Stimulated activated effector memory CD8-positive, alpha-beta T cell treated with anti-CD3 and anti-CD28 coated beads, Interleukin-12 subunit alpha, Interleukin-12 subunit beta, amount 100 ng/mL, for 72 hours (primary cell): Measurements from ENCODE around the gene TOPBP1.

ENCODE experiments used
- ATAC-seq: fragments of 150-1000 bp; cut with Tn5 transposase; 2 replicates; pipeline ENCODE4 v1.10.0; 2021
- DNase-seq, 2 donors: peaks; one replicate each; pipeline ENCODE4 v3.0.0; 2021 to 2022; ENCODE audit warnings: low spot score in 2 of 2
- H3K27ac Mint-ChIP-seq: one replicate; pipeline ENCODE4 v1.8.0; 2022; ENCODE audit warnings: mild to moderate bottlenecking, mixed read lengths
- H3K36me3 Mint-ChIP-seq: one replicate; pipeline ENCODE4 v1.8.0; 2022; ENCODE audit warnings: mild to moderate bottlenecking, mixed read lengths
- H3K4me1 Mint-ChIP-seq: one replicate; pipeline ENCODE4 v1.8.0; 2022; ENCODE audit warnings: mixed read lengths
- H3K4me3 Mint-ChIP-seq: one replicate; pipeline ENCODE4 v1.8.0; 2022; ENCODE audit warnings: mild to moderate bottlenecking, mixed read lengths
- H3K9me3 Mint-ChIP-seq: one replicate; pipeline ENCODE4 v1.8.0; 2022; ENCODE audit warnings: mixed read lengths

Gene TOPBP1

DNA sequence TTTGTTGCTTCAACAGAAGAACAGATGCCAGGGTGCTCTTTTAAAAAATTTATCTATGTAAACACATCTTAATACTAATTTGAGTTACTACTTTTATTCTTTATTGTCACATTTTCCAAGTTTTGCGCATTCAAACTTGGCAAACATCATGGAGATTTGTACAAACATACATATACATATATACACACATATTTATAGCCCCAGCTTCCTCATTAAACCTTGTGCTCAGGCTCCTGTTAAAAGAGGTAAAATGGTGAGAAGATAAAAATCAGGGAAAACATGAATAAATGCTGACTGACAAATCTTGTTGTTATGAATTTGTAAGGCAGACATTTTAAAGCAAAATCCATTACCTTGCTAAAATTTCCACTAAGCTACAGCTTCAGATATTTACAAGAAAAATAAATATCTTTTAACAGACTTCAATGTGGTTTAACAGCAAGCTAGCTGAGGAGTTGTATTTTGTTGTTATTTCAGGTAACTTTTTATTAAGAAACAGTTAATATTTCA lies 61.1 kb downstream of the TOPBP1 start:
- ATAC-seq (no peak), DNase-seq (no peak)
- Mint-ChIP-seq H3K4me1 (peaks cover under 1% of the 10 kb centered on the region), H3K9me3 (no peaks in the 10 kb centered on the region), H3K27ac (no peak overlapping the region), H3K4me3 (no peak overlapping the region), H3K36me3 (peaks cover 69% of the 10 kb centered on the region)

DNA sequence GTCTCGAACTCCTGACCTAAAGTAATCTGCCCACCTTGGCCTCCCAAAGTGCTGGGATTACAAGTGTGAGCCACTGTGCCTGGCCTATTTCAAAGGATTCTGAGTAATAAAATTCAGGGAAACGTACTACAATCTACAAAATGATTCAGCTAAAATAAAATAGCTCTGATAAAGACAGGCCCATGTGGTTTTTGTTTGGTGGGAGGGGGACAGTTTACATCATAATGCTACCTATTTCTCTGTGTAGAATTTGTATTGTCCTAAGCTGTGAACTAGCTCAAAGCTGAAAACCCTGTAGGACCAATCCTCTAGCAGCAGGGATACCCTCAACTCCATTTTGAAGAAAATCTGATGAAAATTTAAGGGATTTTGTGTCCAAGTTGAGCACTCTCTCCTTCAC lies 62.5 kb downstream of the TOPBP1 start:
- Mint-ChIP-seq H3K9me3 (no peaks in the 10 kb centered on the region), H3K36me3 (peaks cover 55% of the 10 kb centered on the region), H3K4me1 (peaks cover 10% of the 10 kb centered on the region), H3K4me3 (no peak overlapping the region), H3K27ac (no peak overlapping the region)
- ATAC-seq, result no peak
- no peak for DNase-seq

GRCh38 chr3:133598405-133598804 lies 63.3 kb downstream of the TOPBP1 start:
- Mint-ChIP-seq H3K36me3 (peaks cover 46% of the 10 kb centered on the region), H3K9me3 (no peaks in the 10 kb centered on the region), H3K27ac (no peak overlapping the region), H3K4me1 (peaks cover 11% of the 10 kb centered on the region), H3K4me3 (no peak overlapping the region)
- no peak for DNase-seq
- no peak for ATAC-seq

GRCh38 chr3:133595341-133595740 lies 66.4 kb downstream of the TOPBP1 start:
- ATAC-seq (peak; percentile 92), DNase-seq (no peak)

DNA sequence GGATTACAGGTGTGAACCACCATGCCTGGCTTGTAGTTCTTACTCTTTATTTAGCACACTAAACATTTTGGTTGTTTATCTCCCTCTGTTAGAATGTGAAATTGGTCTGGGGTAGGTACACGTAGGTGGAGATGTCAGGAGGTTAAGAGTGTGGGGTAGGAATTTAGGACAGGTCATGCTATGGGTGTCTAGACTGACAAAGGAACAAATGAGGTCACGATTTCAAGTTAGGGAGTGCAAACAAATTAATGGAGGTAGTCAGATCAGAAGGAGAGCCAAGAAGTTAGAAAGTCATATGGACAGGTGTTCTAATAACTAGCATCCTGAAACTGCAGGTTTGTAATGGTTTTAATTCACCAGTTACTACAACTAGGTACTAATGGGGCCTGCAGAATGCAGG lies 68.5 kb downstream of the TOPBP1 start:
- peak overlapping the region; percentile 16 for H3K4me3 Mint-ChIP-seq
- DNase-seq (no peak), ATAC-seq (peak; percentile 12)
- peaks cover 36% of the 10 kb centered on the region for H3K4me1 Mint-ChIP-seq
- H3K36me3 Mint-ChIP-seq, result peaks cover 35% of the 10 kb centered on the region
- H3K9me3 Mint-ChIP-seq, result no peaks in the 10 kb centered on the region
- H3K27ac Mint-ChIP-seq, result peak overlapping the region; percentile 82

More at GRCh38 chr3:133595341-133595740, 66.4 kb downstream of the TOPBP1 start:
- Mint-ChIP-seq H3K27ac (peak overlapping the region; percentile 32), H3K4me3 (no peak overlapping the region), H3K9me3 (no peaks in the 10 kb centered on the region), H3K36me3 (peaks cover 29% of the 10 kb centered on the region), H3K4me1 (peaks cover 20% of the 10 kb centered on the region)

DNA sequence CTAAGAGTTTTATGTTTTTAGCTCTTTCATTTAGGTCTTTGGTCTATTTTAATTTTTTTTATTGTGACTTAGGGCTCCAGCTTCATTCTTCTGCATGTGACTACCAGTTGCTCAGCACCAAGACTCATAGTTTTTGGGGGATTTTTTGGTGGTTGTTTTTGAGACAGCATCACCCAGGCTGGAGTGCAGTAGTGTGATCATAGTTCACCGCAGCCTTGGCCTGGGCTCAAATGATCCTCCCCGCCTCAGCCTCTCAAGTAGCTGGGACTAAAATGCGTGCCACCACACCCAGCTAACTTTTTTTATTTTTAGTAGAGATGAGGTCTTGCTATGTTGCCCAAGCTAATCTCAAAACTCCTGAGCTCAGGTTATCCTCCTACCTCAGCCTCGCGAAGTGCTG lies 68.9 kb downstream of the TOPBP1 start:
- H3K36me3 Mint-ChIP-seq, result peaks cover 39% of the 10 kb centered on the region
- H3K4me3 Mint-ChIP-seq, result peak overlapping the region; percentile 16
- H3K4me1 Mint-ChIP-seq, result peaks cover 40% of the 10 kb centered on the region
- no peak for DNase-seq
- no peaks in the 10 kb centered on the region for H3K9me3 Mint-ChIP-seq
- H3K27ac Mint-ChIP-seq, result peak overlapping the region; percentile 82
- peak; percentile 87 for ATAC-seq

DNA sequence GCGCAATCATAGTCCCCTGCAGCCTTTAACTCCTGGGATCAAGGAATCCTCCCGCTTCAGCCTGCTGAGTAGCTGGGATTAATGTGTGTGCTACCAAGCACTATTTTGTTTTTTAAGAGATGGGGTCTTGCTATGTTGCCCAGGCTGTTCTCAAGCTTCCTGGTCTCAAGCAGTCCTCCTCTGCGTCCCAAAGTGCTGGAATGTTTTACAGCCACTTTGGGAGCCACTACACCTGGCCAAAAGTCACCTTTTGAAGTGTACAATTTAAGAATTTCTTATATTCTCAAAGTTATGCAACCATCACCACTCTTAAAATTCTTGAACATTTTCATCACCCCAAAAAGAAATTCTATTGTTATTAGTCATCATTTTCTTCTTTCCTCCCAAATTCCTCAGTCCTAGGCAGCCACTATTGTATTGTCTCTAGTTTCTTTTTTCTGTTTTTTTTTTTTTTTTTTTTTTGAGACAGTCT lies 70.4 kb downstream of the TOPBP1 start:
- Mint-ChIP-seq H3K27ac (peak overlapping the region; percentile 72), H3K9me3 (no peaks in the 10 kb centered on the region), H3K4me1 (peaks cover 46% of the 10 kb centered on the region), H3K36me3 (peaks cover 54% of the 10 kb centered on the region), H3K4me3 (no peak overlapping the region)
- ATAC-seq (no peak), DNase-seq (no peak)

DNA sequence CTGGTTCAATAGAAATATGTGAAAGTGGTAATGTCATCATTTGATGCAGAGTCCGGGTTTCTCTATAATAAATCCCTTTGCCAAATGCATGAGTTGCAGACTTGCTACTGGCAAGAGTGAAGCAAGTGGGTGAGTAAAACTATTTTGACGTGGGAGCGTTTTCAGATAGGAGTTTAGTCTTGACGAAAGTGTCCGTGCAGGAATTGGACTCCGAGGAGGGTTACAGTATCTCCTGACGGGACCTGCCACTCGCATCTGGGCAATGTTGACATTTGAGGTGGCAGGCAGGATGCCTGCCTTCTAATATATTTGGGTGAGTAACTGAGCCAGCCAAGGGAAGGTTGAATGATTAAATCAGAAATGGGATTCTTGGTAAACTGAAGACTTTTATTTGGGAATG lies 72.2 kb downstream of the TOPBP1 start:
- Mint-ChIP-seq H3K27ac (peak overlapping the region; percentile 48), H3K4me3 (no peak overlapping the region), H3K4me1 (peaks cover 36% of the 10 kb centered on the region), H3K36me3 (peaks cover 72% of the 10 kb centered on the region), H3K9me3 (no peaks in the 10 kb centered on the region)
- ATAC-seq (no peak), DNase-seq (no peak)

DNA sequence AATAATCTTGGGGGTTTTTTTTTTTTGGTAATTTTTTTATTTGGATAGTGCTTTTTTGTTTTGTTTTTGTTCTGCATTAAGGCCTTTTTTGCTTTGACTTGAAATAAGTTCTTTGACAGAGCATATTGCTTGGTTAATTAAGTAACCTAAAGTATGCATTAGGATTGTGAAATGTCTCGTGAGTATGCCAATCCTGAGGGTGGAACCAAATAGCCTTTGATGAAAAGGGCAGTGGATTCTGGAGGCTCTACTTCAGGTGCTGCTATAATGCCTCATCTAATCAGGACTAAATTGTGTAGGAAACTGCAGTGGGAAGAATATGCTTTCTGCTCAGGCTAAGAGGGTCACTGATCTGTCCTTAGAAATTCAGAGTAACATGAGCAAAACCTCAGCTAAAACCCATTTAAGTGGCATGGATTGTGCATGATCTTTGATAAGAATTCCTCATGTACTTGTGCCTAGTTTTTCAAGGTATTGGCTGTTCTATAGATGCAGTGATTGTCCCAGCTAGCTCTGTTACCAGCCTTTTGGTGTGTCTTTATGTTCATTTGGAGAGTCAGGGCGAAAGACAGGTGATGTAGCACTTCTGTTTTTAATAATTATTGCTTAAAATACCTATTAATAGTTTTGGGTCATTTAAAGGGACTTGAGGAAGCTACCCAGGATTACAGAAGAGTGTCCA lies 72.8 kb downstream of the TOPBP1 start:
- no peak for ATAC-seq
- no peaks in the 10 kb centered on the region for H3K9me3 Mint-ChIP-seq
- H3K36me3 Mint-ChIP-seq, result peaks cover 78% of the 10 kb centered on the region
- H3K4me1 Mint-ChIP-seq, result peaks cover 36% of the 10 kb centered on the region
- H3K27ac Mint-ChIP-seq, result peak overlapping the region; percentile 48
- H3K4me3 Mint-ChIP-seq, result no peak overlapping the region
- DNase-seq, result no peak

DNA sequence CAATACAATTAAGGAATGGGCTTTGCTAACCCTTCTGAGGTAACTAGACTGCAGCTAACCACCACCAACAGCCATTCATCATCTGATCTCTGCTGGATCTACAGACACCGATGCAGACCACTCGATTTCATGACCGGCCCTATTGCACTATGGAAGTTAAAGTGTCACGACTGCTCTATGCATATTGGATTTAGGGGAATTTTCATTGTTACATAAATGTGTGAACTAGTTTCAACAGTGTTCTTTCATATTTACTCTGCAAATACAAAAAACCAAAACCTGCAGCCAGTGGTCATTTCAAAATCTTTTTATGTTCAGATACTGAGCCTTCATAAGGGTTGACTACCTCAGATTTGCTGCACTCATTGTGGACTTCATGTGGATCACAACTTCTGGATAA lies 73.7 kb downstream of the TOPBP1 start:
- ATAC-seq, result peak; percentile 50
- peaks cover 31% of the 10 kb centered on the region for H3K4me1 Mint-ChIP-seq
- H3K9me3 Mint-ChIP-seq, result no peaks in the 10 kb centered on the region
- DNase-seq, result no peak
- peaks cover 87% of the 10 kb centered on the region for H3K36me3 Mint-ChIP-seq
- H3K27ac Mint-ChIP-seq, result peak overlapping the region; percentile 48
- no peak overlapping the region for H3K4me3 Mint-ChIP-seq

DNA sequence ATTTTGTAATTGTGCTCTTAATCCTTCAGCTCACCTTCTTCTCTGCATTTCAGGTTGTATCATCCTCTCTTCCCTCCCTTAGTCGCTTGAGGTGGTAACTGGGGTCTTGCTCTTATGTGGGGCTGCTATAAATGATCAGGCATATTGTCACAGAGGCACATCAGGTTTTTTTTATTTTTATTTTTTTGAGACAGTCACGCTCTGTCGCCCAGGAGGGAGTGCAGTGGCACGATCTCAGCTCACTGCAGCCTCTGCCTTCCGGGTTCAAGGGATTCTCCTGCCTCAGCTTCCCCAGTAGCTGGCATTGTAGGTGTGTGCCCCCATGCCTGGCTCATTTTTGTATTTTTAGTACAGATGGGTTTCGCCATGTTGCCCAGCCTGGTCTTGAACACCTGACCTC lies 78.3 kb downstream of the TOPBP1 start:
- no peak for ATAC-seq
- Mint-ChIP-seq H3K4me1 (peaks cover 33% of the 10 kb centered on the region), H3K36me3 (peaks cover 100% of the 10 kb centered on the region), H3K27ac (no peak overlapping the region), H3K9me3 (no peaks in the 10 kb centered on the region), H3K4me3 (no peak overlapping the region)
- DNase-seq, result no peak

DNA sequence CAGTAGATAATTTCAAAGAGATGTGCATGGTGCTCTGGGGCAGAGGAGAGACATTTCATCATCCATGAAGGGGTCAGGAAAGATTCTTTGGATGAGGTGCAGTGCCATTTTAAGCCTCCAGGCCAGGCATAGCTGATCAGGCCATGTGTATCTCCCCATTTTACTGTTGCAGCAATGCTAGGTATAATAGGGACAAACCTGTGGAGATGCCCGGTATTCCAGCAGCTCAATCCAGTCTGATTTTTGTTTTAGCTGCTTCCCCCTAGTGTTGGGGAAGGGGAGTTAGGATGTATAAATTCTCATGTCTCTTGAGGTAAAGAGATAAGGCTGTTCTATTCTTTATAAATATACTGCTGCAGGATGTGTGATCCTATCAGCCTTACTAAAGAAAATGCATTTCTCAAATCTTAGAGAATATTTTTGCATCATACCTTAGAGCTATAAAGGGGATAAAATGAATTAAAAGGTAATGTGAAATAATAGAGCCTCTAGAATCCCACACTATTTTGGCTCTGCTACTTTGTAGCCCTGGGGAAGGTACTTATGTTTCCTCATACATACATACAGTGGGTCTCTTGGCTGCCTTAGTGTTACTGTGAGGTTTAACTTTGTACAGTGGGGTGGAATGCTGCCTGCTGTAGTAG lies 83.1 kb downstream of the TOPBP1 start:
- Mint-ChIP-seq H3K36me3 (peaks cover 96% of the 10 kb centered on the region), H3K27ac (peak overlapping the region; percentile 84), H3K9me3 (no peaks in the 10 kb centered on the region), H3K4me1 (peaks cover 55% of the 10 kb centered on the region), H3K4me3 (peak overlapping the region; percentile 90)
- ATAC-seq (no peak), DNase-seq (no peak)

DNA sequence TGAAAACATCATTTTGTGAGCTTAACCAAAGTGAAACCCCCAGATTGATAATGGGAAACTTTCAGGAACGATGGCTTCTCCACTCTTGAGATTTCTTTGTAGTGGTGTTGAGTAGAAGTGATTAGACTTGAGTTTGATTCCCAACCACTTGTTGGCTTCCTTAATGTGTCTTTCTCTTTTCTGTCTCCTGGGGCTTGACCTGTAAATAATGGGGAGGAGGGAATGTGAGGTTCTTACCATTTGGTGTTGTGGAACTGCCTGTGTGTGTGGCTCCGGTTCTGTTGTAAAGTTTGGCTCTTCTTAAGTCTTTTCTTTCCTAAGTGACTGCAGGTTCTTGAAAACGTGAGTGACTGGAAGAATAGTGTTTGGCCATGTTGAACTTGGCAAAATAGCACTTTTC lies 85.6 kb downstream of the TOPBP1 start:
- Mint-ChIP-seq H3K36me3 (peaks cover 82% of the 10 kb centered on the region), H3K27ac (peak overlapping the region; percentile 97), H3K9me3 (no peaks in the 10 kb centered on the region), H3K4me1 (peaks cover 63% of the 10 kb centered on the region), H3K4me3 (peak overlapping the region; percentile 90)
- DNase-seq (no peak), ATAC-seq (no peak)

- Mint-ChIP-seq H3K4me1 (peaks cover 63% of the 10 kb centered on the region), H3K36me3 (peaks cover 72% of the 10 kb centered on the region), H3K9me3 (no peaks in the 10 kb centered on the region), H3K27ac (peak overlapping the region; percentile 97), H3K4me3 (peak overlapping the region; percentile 90)
- no peak for ATAC-seq
- no peak for DNase-seq
These were observed 86.7 kb downstream of the TOPBP1 start for GRCh38 chr3:133575086-133575485.

GRCh38 chr3:133574260-133574881 lies 87.4 kb downstream of the TOPBP1 start:
- Mint-ChIP-seq H3K4me1 (peaks cover 62% of the 10 kb centered on the region), H3K36me3 (peaks cover 64% of the 10 kb centered on the region), H3K4me3 (peak overlapping the region; percentile 90), H3K27ac (peak overlapping the region; percentile 97), H3K9me3 (no peaks in the 10 kb centered on the region)
- ATAC-seq, result peak; percentile 78
- peak; percentile 77 to 91 for DNase-seq
